Measurements from ENCODE around the gene HOXC5. TPM values are rescaled to one million over a fixed set of nuclear protein-coding genes. Genes with fewer than 3 reads are reported as not detected.

The HOXC5 gene
- total RNA-seq, 1 donor from 2014 or later, result not detected

DNA sequence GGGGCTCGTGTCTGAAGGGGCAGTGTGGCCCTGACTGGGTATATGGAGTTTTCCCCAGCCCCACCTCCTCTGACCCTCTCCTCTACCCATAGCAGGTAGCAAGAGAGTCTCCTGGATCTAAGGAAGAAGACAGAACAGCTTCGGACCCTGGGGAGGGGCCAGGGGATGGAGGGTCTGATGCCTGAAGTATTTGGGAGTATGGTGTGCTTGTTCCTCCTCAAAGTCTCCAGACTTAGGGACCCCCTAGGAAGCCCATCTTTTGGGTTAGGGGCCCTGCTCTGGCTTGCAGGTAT is 24.6 kb upstream of the HOXC5 start:
- DNase-seq, result no peak

DNA sequence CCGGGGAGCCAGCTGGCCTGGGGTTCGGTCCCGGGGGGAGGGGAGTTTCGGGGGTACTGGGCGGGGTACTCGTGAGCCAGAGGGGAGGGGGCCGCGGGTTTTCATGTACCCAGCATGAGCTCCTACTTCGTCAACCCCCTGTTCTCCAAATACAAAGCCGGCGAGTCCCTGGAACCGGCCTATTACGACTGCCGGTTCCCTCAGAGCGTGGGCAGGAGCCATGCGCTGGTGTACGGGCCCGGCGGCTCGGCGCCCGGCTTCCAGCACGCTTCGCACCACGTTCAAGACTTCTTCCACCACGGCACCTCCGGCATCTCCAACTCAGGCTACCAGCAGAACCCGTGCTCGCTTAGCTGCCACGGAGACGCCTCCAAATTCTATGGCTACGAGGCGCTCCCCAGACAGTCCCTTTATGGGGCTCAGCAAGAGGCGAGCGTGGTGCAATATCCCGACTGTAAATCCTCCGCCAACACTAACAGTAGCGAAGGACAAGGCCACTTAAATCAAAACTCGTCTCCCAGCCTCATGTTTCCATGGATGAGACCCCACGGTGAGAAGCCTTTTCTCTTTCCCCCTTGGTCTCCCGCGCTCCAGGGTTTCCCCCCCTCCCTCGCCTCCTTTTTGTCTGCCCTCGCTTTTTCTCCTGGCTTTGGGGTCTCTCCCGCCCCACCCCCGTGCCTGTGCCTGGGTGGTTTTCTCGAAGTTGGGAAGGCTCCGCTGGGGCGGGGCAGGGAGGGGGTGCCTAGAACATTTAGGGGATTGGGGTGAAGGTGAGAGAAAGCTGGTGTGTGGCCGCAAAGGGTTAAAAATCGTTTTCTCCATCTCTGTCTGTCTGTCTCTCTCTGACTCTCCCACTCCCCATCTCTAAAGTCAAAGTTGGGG is 23.4 kb upstream of the HOXC5 start:
- no peak for DNase-seq

DNA sequence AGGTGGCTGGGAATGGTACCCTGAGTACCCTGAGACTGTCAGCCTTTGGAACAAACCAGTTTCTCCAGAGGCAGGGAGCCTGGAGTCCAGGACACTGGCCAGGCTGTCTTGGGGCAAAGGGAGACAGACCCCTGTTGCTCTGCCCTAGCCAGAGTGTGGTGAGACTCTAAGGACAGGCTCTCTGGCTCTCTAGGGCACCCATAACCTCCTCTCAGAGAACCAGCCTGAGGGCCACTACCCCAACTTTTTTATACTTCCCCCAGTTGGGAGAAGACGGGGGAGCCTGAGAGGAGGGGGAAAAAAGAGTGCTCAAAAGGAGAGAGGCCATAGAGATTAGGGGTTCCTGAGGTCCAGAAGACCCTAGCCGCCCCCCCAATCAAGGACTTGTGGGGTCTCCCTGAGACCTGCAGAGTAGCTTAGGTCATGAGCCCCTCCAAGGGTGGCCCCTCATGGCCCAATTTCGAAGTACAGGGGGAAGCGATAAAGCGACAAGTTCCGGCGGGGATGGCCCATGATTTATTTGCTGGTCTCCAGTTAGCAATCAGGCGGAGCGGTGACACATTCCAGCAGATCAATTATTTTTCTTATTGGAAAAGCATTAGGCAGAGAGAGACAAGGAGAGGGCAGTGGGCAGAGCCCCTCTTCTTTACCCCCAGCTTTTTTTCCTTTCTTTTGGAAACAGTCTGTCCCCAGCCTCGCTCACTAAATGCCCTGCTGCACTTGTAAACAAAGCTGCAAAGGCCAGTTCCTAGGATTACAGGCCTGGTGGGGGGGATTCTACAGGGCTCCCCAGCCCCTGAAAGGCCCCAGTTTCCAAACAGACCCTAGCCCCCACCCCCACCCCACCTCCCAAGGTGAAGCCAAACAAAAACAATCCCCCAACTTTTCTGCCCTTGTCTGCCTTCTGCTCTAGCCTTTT is 22.5 kb upstream of the HOXC5 start:
- DNase-seq, result no peak

DNA sequence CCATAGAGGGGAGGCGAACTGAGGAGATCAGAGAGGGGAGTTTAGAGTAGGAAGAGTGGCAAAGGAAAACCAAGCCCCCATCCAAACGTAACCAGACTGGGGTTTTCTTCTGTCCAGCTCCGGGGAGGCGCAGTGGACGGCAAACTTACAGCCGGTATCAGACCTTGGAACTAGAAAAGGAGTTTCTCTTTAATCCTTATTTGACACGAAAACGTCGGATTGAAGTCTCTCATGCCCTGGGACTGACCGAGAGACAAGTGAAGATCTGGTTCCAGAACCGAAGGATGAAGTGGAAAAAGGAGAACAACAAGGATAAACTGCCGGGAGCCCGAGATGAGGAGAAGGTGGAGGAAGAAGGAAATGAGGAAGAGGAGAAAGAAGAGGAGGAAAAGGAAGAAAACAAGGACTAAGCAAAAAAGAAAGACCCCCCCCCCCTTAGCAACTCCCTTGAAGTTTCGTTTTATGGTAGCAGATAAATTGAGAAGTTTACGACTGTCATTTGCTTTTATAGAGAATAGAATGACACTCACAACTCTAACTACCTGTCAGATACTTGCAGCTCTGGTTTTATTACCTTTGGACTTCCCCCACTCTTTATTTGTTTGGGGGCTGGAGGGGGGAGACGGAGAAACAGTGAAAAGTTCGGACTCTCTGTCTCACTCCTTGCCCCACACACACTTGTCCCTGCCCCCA is 21.7 kb upstream of the HOXC5 start:
- DNase-seq, result no peak

DNA sequence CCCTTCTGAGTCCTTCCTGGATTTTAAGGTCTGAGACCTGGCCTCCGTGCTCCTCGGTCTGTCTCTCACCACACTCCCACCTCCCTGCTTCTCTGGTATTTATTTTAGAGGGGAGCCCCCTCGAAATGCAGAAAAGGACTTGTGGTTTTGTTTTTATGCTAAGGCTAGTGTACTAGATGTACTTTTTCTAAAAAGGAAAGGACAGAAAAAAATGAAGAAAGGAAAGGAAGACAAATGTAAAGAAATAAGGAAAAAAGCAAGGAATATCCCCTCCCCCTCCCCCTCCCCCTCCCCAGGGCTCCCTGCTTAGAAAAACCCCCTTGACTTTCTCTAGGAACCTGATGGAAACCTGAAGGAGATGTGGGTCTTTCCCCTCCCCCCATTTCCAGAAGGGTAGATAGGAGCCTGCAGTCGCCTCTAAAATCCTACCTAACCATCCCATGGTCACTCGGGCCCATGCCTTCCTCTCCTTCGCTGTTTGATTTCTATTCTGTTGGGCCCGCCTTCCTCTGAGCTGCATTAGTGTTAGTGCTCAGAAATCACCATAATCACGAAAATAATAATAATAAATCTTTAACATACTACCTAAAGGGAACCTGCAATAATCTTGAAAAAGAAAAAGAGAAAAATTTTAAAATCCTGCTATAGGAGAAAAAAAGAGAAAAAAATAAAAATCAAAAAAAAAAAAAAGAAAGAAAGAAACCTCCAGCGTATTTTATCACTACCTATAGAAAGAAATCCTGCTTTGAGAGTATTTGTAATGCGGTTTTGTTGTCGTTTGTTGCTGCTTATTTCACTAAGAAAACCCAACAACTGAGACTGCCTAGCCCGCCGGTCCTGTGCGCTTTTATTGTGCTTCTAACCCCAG is 21.0 kb upstream of the HOXC5 start:
- no peak for DNase-seq

DNA sequence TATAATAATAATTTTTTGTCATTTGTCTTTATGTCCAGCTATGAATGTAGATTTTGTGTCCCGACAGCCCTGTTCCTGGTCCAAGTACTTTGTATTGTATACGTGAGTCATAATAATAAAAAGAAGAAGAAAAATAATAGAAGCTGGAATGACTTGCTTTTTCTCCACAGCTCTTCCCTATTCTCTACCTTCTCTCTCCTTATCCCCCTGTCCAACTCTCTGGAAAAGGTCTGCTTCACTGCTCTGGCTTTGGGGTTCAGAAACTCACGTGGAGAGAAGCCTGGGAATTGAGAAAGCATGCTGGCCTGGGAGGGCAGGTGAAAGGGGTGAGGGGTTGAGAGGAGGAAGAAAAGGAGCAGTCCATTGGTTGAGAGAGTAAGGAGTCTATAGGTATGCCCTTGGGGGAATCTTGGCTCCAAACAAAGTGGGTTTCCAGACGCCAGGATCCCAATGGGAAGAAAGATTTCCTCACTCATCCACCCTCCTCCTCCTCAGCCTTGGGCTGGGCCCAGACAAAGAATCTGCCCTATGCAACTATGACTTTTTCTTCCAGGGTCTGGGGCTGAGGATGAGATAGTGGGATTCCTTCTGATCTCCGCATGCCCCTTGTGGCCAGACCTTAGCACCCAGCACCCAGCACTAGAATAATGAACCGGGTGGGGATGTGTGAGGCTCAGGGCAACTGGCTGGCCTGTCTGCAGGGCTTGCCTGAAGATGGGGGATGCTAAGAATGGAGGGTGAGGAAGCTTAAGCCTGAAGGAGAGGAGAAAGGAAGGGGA is 20.0 kb upstream of the HOXC5 start:
- DNase-seq, result no peak

DNA sequence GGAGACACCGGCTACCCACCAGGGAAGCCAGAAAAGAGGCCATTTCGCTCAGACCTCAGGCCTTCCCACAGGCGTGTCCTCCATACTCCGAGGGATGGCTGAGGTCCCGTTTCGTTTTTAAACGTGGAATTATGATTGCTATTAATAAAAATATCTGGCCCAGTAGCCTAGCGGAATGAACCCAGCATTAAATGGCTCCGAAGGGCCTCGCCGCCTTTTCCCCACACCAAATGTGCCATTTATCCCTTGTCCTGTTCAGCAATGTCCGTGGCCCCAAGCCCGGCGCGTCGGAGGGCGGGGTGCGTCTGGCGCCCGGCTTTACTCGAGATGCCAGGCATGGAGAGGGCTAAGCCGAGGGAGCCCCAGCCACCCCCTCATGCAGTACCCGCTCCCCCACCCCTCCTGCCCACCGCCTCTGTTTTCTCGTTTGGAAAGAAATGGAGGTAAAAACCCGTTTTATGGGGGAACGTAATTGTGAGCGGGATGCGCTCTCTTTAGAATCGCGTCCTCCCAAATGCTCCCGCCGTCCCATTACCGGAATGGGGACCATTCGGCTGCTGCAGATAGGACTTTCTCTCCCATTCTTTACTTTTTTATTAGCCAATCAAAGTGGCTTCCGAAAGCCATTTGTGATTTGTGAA is 18.4 kb upstream of the HOXC5 start:
- DNase-seq, result no peak

DNA sequence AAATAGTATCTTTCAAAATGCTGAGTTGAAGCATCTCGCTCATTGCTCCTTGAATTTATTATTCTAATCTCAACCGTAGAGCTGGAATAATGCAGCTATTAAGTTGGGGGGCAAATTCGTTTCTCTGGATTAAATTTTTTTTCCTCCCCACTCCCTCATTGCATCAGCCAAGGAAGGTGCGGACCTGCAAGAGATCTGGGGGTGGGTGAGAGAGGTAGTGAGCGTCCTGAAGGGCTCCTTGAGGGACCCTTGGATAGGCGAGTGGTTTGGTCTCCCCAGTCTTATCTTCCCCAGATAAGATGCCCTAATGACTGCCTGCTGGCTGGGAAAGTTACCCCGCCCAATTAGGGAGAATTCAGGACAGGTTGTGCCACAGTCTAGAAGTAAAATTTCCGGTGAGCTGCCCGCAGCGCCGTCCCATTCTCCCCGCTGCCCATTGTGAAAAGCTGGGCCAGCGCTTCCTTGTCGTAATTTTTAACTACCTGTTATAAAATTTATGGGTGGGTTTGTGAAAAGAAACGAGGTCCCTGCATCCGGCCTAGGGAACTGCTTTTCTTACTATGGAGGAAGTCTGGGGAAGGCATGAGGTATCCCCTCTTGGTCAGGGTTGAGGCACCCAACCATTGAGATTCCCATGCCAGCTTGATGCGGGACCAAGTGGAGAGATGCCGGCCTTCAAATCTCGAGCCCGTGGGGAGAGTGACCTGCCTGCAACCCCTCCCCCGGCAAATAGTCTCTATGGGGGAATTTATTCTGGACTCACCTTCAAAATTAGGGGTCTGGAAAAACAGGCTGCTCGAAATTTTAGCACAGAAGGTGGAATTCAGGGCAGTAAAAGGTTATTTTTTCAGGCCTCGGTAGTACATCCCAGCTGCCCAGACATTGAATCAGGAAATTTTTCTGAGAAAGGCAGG is 17.6 kb upstream of the HOXC5 start:
- DNase-seq, result no peak

DNA sequence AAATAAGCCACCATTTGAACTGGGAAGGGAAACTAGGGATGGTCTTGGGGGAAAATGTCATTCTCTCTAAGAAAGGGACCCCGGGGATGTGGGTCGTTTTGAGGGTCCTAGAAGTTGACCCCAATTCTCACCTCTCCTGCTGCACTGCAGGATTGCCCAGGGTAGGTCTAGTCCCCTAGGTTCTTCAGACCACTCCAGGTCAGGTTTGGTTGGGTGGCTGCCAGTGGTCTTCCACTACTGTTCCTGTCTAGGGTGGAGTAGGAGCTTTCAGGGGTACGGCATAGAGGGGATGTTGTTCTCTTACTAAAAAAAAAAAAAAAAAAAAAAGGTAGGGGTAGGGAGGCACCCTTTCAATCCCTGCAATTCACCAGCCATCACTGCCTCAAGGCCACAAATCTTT is 16.8 kb upstream of the HOXC5 start:
- DNase-seq, result no peak

DNA sequence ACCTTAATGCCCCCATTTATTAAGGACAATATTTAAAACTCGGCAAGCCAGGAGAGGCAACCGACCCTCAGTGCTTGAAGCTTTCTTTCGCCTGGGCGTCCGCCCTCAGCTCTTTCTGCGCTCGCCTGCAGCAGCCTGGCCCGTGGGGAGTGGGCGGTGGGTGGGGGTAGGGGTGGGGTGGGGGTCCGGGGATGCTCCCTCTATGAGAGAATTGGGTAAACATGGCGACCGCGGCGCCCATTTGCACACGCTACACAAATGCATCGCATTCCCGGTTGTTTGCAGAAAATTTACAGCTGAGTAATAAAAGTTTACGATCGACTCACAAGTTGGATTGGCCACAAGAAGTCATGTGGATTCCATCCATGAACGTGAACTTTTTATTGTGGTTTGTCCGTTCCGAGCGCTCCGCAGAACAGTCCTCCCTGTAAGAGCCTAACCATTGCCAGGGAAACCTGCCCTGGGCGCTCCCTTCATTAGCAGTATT is 16.3 kb upstream of the HOXC5 start:
- no peak for DNase-seq

DNA sequence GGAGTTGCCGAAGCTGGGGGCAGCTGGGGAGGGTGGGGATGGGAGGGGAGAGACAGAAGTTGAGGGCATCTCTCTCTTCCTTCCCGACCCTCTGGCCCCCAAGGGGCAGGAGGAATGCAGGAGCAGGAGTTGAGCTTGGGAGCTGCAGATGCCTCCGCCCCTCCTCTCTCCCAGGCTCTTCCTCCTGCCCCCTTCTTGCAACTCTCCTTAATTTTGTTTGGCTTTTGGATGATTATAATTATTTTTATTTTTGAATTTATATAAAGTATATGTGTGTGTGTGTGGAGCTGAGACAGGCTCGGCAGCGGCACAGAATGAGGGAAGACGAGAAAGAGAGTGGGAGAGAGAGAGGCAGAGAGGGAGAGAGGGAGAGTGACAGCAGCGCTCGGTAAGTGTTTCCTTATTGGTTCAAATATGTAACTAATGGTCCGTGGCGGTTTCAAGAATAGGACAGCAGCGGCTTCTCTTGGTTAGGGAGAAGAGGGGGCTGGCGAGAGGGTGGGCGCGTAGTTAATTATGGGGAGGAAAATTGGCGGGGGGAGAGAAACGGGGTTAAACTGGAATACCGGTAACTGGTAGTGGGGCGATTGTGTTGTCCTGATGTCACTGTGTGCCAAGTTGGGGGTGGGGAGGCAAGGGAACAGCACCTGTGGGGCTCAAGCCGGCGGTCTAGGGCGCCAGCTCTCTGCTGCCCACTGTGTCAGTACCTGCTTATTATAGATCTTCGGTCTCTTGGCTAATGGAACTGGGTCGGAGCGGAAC is 15.6 kb upstream of the HOXC5 start:
- DNase-seq, result no peak

DNA sequence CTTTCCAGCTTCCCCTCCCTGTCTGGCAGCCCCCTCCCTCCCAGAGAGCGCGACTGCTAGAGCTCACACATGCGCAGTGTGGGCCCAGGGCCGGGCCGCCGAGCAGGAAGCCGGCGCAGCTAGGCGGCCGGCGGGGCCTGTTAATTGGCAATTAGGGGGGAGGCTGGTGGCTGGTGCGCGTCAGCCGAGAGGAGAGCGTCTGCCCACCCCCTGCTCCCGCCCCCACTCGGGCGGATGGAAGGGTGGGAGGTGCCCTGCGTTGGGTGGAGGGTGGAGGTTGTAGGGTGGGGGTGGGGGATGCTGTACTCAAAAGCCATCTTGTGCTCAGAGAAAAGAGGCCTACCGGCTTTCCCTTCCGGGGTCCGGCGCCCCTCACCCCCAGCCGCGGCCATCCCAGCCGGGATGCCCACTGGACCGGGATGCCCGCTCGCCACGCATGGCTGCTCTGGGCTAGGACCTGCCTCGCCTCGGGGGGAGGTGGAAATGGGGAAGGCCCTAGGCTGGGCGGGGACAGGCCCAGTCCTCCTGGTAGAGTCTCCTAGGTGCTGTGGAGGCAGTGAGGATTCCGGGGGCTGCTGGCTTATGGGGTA is 14.9 kb upstream of the HOXC5 start:
- DNase-seq, result peak; percentile 36

DNA sequence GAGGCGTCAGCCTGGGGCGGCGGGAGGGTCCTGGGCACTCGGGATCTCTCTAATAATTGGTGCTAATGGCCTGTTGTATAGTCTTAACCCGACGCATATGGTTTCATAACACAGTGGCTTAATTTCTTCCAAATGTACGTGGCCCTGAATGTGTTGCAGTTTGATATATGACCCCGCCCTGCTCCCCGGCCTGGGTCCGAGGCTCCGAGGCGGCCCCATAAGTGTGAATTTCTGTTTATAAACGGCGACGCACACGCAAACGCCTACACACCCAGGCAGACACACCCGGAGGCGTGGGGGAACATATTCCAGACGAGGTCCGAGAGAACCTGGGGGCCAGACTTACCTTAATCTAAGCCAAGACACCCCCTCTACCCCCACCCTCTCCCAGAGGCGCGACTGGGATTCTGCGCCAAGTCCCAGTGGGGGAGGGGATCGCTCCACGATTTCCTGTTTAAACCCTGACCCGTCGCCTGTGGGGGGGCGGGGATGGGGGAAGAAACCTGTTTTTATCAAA is 14.3 kb upstream of the HOXC5 start:
- DNase-seq, result no peak

DNA sequence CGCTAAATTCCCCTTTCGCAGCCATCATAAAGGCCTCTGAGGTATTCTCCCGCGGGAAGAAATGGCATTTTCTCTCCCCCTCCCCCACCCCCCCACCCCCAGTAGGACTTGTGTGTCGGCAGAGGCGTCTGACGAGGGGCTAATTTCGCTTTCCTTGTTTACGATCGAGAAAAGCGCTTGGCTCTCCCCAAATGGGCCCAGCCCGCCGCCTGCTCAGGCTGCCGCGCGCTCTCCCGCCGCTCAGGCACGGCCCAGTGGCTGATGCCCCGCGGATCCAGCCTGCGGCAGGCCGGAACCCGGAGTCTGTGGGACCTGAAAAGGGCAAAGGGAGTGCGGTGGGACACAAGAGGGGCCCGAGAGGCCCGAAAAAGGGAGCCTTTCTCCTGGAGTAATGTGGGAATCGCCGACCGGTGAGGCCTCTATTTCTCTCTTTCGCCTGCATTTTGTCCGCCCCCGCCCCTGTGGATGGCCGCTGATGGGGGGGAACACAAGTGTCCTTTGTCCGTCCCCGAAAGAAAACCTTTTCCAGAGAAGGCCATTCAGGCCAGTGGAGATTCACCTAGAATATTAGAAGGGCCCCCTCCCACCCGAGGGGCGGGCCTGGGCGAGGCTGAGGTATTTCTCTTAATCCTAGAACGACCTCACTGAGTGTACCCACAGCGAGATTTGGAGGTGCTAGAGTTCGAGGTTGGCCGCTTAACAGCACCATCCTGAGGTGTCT is 13.6 kb upstream of the HOXC5 start:
- no peak for DNase-seq

DNA sequence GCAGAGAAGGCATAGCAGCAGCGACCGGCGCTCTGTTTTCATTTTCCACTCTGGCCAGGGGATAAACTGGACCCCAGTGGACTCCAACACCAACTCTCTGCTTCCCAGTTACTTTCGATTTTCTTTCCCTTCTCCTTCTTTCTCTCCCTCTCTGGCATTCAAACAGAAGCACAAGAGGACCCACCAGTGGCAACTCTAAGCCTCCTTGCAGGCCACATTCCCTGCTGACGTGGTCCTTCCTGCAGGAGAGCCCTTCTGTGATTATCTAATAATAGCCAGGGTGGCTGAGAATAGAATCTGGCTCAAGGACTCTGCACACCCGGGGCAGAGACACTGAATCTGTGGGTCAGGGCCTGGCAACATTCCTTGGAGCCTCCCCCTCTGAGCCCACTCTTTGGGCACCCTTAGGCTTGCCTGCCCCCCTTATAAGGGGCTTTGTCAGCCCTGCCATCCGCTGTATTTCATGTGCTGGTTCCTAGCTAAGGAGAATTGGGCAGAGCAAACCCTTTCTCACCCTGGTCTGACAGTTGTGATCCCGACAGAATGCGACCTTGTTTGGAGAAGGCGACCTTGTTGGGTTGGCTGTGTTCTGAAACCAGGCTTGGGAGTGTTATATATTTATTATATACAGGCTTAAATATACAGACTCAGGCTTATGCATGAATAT is 12.8 kb upstream of the HOXC5 start:
- no peak for DNase-seq

DNA sequence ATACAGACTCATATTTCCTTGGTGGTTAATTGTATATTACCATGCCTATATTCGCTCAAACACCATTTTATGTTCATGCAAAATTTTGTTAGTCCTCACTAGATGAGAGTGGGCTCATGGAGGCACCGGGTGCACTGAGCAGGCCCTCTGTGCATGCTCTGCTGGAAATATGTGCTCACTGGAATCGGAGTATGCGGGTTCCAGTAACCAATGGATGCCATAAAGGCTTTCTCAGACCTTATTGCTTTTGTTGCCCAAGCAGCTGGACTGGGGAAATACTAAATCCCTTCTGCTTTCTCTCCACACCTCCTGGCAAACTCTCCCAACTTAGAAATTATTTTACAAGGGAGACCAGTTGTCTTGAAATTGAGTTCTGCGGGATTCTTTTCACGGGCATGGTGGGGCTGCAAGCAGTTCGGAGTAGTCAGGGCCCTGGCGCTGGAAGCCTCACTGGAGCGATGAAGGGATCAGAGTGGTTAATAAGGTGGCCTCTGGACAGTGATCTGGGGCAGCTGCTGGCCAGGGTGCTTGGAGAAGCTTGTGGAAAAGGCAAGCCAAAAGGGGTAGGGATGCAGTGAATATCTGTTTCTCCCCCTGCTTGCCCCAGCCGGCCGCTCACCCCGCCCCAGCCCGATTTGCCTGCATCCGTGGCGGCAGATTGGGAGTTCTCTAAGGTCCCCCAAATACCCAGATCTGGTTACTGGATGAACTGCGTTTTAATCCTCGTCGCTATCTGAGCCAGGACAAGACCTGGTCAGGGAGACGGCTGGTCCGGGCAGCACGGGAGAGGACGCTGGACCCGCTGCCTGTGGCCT is 12.1 kb upstream of the HOXC5 start:
- no peak for DNase-seq

All from dermis blood vessel endothelial cell (primary cell).